Natural killer cell (primary cell): ENCODE data around the gene ARHGEF11. TPM values are rescaled to one million over a fixed set of nuclear protein-coding genes. Genes with fewer than 3 reads are reported as not detected.

ENCODE experiments used
- ATAC-seq, 3 donors: fragments of 150-1000 bp in 2 of 3; fragments of 200-7000 bp in 1 of 3; cut with Tn5 transposase; 1 replicate in 1 of 3; 2 replicates in 2 of 3; pipeline ENCODE4 v1.10.0; 2021; ENCODE audit warnings: mild to moderate bottlenecking in 2 of 3, moderate library complexity in 2 of 3
- DNase-seq, 2 donors: peaks; one replicate each; pipeline versions ENCODE4 v3.0.0 to v3.0.0-alpha.2; 2013 to 2021; ENCODE audit warnings: mixed read lengths in 1 of 2
- H3K27ac ChIP-seq: one replicate; pipeline ENCODE4 v1.5.1; 2013; ENCODE audit warnings: mild to moderate bottlenecking, low read length
- H3K27me3 ChIP-seq: one replicate; pipeline ENCODE4 v1.6.1; 2013; ENCODE audit warnings: low read length; ENCODE audit not compliant: control insufficient read depth, insufficient read depth
- H3K36me3 ChIP-seq: one replicate; pipeline ENCODE4 v1.6.1; 2013; ENCODE audit warnings: low read length; ENCODE audit not compliant: control insufficient read depth, insufficient read depth
- H3K4me1 ChIP-seq: one replicate; pipeline ENCODE4 v1.6.1; 2013; ENCODE audit warnings: low read length; ENCODE audit not compliant: control insufficient read depth, insufficient read depth
- H3K4me3 ChIP-seq: one replicate; pipeline ENCODE4 v1.5.1; 2013; ENCODE audit warnings: low read length
- H3K9me3 ChIP-seq: one replicate; pipeline ENCODE4 v1.6.1; 2013; ENCODE audit warnings: low read length; ENCODE audit not compliant: control insufficient read depth, insufficient read depth
- H3K27ac Mint-ChIP-seq, 2 donors: one replicate each; pipeline ENCODE4 v1.8.0; 2022; ENCODE audit warnings: mild to moderate bottlenecking in 2 of 2, mixed read lengths in 2 of 2, moderate library complexity in 1 of 2
- H3K27me3 Mint-ChIP-seq, 2 donors: one replicate each; pipeline ENCODE4 v1.8.0; 2022; ENCODE audit warnings: low read depth in 2 of 2, mixed read lengths in 2 of 2
- H3K36me3 Mint-ChIP-seq: one replicate; pipeline ENCODE4 v1.8.0; 2022; ENCODE audit warnings: mixed read lengths
- H3K4me1 Mint-ChIP-seq, 2 donors: one replicate each; pipeline ENCODE4 v1.8.0; 2022; ENCODE audit warnings: mixed read lengths in 2 of 2
- H3K4me3 Mint-ChIP-seq: one replicate; pipeline ENCODE4 v1.8.0; 2022; ENCODE audit warnings: mild to moderate bottlenecking, moderate library complexity, mixed read lengths
- H3K9me3 Mint-ChIP-seq, 2 donors: one replicate each; pipeline ENCODE4 v1.8.0; 2022; ENCODE audit warnings: mixed read lengths in 2 of 2
- WGBS: methylation state at CpG from one replicate; pipeline ENCODE4 v1.1.7; 2013; ENCODE audit warnings: missing lambda C conversion rate; ENCODE audit not compliant: insufficient coverage; 5-methylcytosine and 5-hydroxymethylcytosine counted together
- intact Hi-C: fragments of 100-400 bp; cut with micrococcal nuclease; formaldehyde crosslinking; loops from one replicate; pipeline ENCODE4 v1.14.2; 2022
- total RNA-seq, 4 donors: library from RNA; stranded (reverse); fragments of 120-200 nt in 1 of 4; gene quantifications; one replicate each; pipeline versions ENCODE4 v1.2.3 to v1.2.4, GENCODE V29; 2013 to 2022
- TF ChIP-seq, protein P1 (sequence below): fragments of 200-600 bp; IDR thresholded peaks from one replicate; pipeline ENCODE4 v1.8.0; 2022; ENCODE audit warnings: antibody characterized with exemption

ARHGEF11 gene
- total RNA-seq, 3 donors from 2014 or later (not counting 1 experiment from before 2014, with no cell fraction given), result 1.7 to 2.8 (median 2.4) TPM

DNA sequence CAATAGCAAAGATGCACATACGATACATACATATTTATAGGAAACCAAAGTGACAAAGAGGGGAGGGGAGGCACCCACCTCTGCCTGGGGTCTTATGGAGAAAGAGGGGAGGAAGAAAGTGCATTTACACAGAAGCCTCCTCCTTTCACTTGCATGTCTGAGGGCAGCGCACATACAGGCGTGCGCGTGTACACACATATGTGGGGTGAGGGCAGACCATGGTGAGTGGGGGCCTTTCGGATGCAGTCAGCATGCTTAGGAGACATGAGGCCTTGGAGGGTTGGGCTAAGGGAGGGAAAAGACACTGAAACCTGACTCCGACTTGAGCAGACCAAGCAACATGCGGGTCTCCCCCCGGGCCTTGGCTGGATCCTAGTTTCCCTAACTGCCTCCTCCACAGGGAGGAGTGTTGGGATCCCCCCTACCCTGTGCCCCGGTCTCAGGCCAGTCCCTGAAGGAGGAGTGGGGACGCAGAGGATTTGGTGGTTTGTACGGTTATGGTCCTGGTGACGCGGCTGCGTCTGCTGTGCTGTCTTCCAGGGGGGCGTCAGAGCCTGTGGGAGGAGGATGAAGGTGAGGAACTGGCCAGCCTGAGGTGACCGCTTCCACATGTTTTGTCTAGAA, 109.9 kb downstream of the ARHGEF11 start:
- H3K4me3 Mint-ChIP-seq, result no peak overlapping the region
- peaks cover 13 to 18% of the 10 kb centered on the region in 2 donors for H3K27me3 Mint-ChIP-seq
- no peaks in the 10 kb centered on the region for H3K27me3 ChIP-seq
- no peaks in the 10 kb centered on the region for H3K9me3 Mint-ChIP-seq
- no peak for DNase-seq
- peaks cover 0 to 11% of the 10 kb centered on the region in 2 donors for H3K4me1 Mint-ChIP-seq
- intact Hi-C loops, result no loop called here
- no peak for ATAC-seq
- H3K36me3 Mint-ChIP-seq, result no peaks in the 10 kb centered on the region
- no peaks in the 10 kb centered on the region for H3K9me3 ChIP-seq
- TF ChIP-seq, protein P1, sequence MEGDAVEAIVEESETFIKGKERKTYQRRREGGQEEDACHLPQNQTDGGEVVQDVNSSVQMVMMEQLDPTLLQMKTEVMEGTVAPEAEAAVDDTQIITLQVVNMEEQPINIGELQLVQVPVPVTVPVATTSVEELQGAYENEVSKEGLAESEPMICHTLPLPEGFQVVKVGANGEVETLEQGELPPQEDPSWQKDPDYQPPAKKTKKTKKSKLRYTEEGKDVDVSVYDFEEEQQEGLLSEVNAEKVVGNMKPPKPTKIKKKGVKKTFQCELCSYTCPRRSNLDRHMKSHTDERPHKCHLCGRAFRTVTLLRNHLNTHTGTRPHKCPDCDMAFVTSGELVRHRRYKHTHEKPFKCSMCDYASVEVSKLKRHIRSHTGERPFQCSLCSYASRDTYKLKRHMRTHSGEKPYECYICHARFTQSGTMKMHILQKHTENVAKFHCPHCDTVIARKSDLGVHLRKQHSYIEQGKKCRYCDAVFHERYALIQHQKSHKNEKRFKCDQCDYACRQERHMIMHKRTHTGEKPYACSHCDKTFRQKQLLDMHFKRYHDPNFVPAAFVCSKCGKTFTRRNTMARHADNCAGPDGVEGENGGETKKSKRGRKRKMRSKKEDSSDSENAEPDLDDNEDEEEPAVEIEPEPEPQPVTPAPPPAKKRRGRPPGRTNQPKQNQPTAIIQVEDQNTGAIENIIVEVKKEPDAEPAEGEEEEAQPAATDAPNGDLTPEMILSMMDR, result no peak
- no peak overlapping the region for H3K27ac ChIP-seq
- no peak overlapping the region for H3K4me3 ChIP-seq
- WGBS, result 95% methylated on average over 14 of the region's 17 CpGs
- no peaks in the 10 kb centered on the region for H3K36me3 ChIP-seq
- H3K27ac Mint-ChIP-seq, result no peak overlapping the region
- H3K4me1 ChIP-seq, result no peaks in the 10 kb centered on the region

DNA sequence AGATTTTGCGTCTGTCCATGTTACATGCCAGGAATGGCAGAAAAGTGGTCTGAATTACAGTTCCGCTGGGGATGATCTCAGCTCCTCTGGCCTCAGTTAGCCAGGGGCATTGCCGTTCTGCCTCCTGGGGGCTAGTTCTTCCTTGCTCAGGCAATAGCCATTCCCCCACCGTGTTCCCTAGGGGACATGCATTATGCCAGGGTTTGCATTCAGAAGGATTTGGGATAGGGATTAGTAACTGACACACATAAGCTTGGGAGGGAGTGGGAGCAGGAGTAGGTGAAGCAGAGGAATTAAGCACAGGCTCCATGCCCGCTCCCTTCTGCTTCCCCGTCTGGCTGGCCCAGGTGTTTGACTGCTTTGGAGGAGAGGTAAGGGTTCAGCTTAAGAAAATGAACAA, 112.4 kb downstream of the ARHGEF11 start:
- WGBS, result 91% methylated on average over 6 of the region's 6 CpGs
- Histone ChIP-seq H3K27ac (no peak overlapping the region), H3K4me1 (no peaks in the 10 kb centered on the region), H3K9me3 (no peaks in the 10 kb centered on the region), H3K36me3 (no peaks in the 10 kb centered on the region), H3K27me3 (peaks cover 2% of the 10 kb centered on the region), H3K4me3 (no peak overlapping the region)
- no peaks in the 10 kb centered on the region for H3K36me3 Mint-ChIP-seq
- no peak overlapping the region for H3K27ac Mint-ChIP-seq
- peaks cover 1 to 12% of the 10 kb centered on the region in 2 donors for H3K4me1 Mint-ChIP-seq
- no peaks in the 10 kb centered on the region for H3K9me3 Mint-ChIP-seq
- TF ChIP-seq, protein P1, result no peak
- intact Hi-C loops, result no loop called here
- DNase-seq (no peak), ATAC-seq (no peak)
- H3K27me3 Mint-ChIP-seq, result peaks cover 37% of the 10 kb centered on the region in 2 donors
- no peak overlapping the region for H3K4me3 Mint-ChIP-seq

DNA sequence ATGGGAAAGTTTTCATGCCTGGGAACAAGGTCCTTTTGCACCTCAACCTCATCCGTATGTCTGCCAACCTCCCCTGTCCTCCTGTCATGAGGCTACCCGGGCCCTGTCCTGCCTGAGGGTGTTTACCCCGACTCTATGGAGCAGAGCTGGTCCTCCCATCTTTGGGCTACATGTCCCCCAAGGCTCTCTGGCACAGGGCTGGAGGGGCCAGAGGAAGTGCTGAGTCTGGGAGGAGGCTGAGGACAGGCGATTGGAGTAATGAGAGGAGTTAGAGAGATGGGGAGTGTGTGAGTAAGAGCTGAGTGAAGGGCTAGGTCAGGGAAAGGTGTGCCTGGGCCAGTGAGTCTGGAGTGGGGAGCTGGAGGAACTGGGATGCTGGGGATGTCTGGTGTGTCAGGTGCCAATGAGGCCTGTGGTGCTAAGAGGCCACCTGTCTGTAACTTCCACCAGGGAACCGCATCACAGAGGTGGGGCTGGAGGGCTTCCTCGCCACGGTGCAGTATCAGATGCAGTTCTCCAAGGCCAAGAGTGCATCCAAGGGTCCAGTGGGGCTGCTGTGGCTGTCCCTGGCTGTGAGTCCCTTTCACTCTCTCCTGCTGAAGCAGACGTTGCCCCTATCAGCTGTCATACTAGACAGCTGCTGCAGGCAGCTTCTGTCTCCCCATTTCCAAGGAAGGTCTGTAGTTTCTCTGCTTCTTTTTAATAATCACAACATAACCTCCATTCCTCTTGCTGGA, 113.4 kb downstream of the ARHGEF11 start:
- peaks cover 8% of the 10 kb centered on the region for H3K4me1 ChIP-seq
- H3K4me3 ChIP-seq, result no peak overlapping the region
- TF ChIP-seq, protein P1, result no peak
- Mint-ChIP-seq H3K4me1 (peaks cover 5 to 16% of the 10 kb centered on the region in 2 donors), H3K36me3 (no peaks in the 10 kb centered on the region), H3K27ac (no peak overlapping the region), H3K27me3 (peaks cover 43 to 47% of the 10 kb centered on the region in 2 donors), H3K9me3 (no peaks in the 10 kb centered on the region), H3K4me3 (no peak overlapping the region)
- H3K27ac ChIP-seq, result no peak overlapping the region
- H3K9me3 ChIP-seq, result no peaks in the 10 kb centered on the region
- H3K27me3 ChIP-seq, result peaks cover 7% of the 10 kb centered on the region
- WGBS, result 69% methylated on average over 8 of the region's 8 CpGs
- DNase-seq (no peak), ATAC-seq (no peak)
- H3K36me3 ChIP-seq, result no peaks in the 10 kb centered on the region
- intact Hi-C loops, result no loop called here
